HAP-1 (cell line): ENCODE results near the gene MYO16.

Experiments
- DNase-seq, 2 experiments: peaks; one replicate each; pipeline ENCODE4 v3.0.0-alpha.2; 2016 to 2020; ENCODE audit warnings: low spot score in 2 of 2
- H3K27me3 ChIP-seq: fragments of 250-450 bp; sonication (Bioruptor Pico); 2 replicates; pipeline ENCODE4 v1.5.1; 2020; ENCODE audit warnings: low read depth, mild to moderate bottlenecking, moderate library complexity
- H3K36me3 ChIP-seq: fragments of 250-450 bp; sonication (Bioruptor Pico); replicated peaks from 2 replicates; pipeline ENCODE4 v1.5.1; 2020; ENCODE audit warnings: mild to moderate bottlenecking
- H3K4me1 ChIP-seq: fragments of 250-450 bp; sonication (Bioruptor Pico); 2 replicates; pipeline ENCODE4 v1.5.1; 2020; ENCODE audit warnings: mild to moderate bottlenecking
- H3K4me3 ChIP-seq: fragments of 250-450 bp; sonication (Bioruptor Pico); 2 replicates; pipeline ENCODE4 v1.5.1; 2020; ENCODE audit warnings: mild to moderate bottlenecking, moderate library complexity
- H3K9me3 ChIP-seq: fragments of 250-450 bp; sonication (Bioruptor Pico); 2 replicates; pipeline ENCODE4 v1.5.1; 2020; ENCODE audit warnings: mild to moderate bottlenecking, moderate library complexity
- in situ Hi-C: fragments of 300-500 bp; cut with MboI; formaldehyde crosslinking; loops from 3 replicates; pipeline ENCODE4 v1.14.3; 2020; ENCODE audit warnings: low sequenced_read_pairs, inconsistent platforms, mixed read lengths

Gene MYO16

DNA sequence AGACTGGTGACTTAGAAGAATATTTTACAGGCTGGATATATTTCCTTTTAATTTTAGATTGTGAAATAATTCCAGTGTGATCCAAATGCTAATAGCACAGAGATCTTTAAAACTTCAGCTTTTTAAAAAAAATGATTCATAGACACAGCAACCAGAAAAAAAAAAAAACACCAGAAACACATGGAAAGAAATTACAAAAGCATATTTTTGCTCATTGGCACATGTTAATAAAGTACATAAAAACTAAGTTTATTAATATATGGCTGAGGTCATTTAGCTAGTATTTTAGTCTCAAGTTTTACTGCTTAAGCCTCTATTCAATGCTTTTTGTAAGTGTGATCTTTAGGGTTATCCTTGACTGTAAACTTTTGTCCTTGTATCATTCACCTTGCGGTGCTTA lies 577 bp downstream of the MYO16 start:
- in situ Hi-C loops = no loop called here
- Histone ChIP-seq H3K4me3 (no peak overlapping the region), H3K36me3 (no peaks in the 10 kb centered on the region), H3K4me1 (no peaks in the 10 kb centered on the region), H3K27me3 (no peaks in the 10 kb centered on the region), H3K9me3 (no peaks in the 10 kb centered on the region)
- no peak for DNase-seq

- H3K9me3 ChIP-seq = no peaks in the 10 kb centered on the region
- no peak overlapping the region for H3K4me3 ChIP-seq
- no peaks in the 10 kb centered on the region for H3K27me3 ChIP-seq
- H3K36me3 ChIP-seq = no peaks in the 10 kb centered on the region
- in situ Hi-C loops = no loop called here
- H3K4me1 ChIP-seq = no peaks in the 10 kb centered on the region
- DNase-seq = no peak
These were observed 3.3 kb downstream of the MYO16 start for GRCh38 chr13:108632649-108633167.

GRCh38 chr13:108638901-108639300 lies 9.5 kb downstream of the MYO16 start:
- H3K4me3 ChIP-seq = no peak overlapping the region
- in situ Hi-C loops = no loop called here
- H3K36me3 ChIP-seq = no peaks in the 10 kb centered on the region
- no peak for DNase-seq
- H3K9me3 ChIP-seq = no peaks in the 10 kb centered on the region
- no peaks in the 10 kb centered on the region for H3K4me1 ChIP-seq
- no peaks in the 10 kb centered on the region for H3K27me3 ChIP-seq

DNA sequence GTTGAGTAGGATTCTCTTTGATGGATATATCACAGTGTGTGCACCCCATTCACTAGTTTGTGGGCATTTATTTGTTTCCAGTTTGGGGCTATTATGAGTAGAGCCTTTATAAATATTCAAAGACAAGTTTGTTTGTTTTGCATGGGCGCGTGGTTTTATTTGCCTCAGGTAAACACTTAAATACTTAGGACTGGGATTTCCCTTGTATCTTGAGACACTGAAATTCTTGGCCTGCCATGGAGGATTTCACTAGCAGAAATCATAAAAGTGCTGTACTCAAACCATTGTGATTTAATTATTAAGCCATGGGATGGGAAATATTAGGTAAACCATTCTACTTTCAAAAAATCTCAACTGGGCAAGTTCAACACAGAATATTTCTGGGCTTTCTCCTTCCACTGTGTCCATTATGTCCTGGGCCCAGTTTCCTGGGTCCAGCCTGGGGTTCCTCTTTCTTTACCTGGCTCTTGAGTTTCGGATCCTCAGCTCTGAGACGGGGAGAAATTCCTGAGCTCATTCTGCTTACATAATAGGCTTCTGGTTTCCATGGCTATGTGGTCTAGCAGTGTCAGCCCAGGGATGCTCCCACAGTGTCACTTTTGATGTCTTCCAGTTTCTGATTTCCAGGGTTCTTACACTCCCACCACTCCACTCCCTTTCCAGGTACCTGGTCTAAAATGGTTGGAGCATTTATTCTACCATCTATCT lies 14.4 kb downstream of the MYO16 start:
- in situ Hi-C loops = no loop called here
- Histone ChIP-seq H3K36me3 (no peaks in the 10 kb centered on the region), H3K4me3 (no peak overlapping the region), H3K9me3 (no peaks in the 10 kb centered on the region), H3K27me3 (no peaks in the 10 kb centered on the region), H3K4me1 (no peaks in the 10 kb centered on the region)
- no peak for DNase-seq

DNA sequence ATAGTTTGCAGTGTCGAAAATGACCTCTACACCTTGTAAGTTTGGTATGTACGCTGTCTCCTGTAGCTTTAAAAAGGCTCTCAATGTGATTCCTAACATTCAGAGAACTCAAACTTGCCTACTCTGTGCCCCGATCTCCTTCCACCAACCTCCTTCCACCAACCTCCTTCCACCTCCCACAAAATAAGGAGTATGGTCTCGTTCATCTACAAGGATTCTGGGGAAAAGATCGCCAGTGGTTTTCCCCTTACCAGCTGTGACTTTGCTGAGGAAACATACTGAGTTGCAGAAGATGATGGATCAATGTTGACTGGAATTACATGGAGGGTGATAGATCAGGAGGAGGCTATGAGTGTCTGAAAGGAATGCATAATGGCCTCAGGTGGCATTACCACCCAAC lies 16.0 kb downstream of the MYO16 start:
- H3K27me3 ChIP-seq = no peaks in the 10 kb centered on the region
- H3K36me3 ChIP-seq = no peaks in the 10 kb centered on the region
- no peaks in the 10 kb centered on the region for H3K9me3 ChIP-seq
- no peaks in the 10 kb centered on the region for H3K4me1 ChIP-seq
- no peak for DNase-seq
- H3K4me3 ChIP-seq = no peak overlapping the region
- in situ Hi-C loops = no loop called here

DNA sequence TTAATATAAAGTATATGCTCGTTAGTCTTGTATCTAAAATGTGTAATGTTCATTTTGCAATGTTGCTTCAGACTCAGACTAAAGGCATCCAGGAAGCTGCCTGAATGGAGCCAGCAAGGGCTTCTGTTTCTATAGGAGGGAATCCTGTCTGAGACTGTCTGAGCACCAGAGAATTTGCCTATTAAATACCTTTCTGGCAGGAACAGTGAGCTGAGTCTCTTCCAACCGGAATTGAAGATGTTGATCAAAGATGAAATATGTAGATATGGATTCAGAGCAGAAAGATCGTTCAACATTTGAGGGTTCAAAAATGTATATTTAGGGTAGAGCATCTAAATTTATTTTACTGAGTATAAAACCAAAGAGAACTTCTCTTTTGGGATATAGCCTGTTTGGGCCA lies 20.9 kb downstream of the MYO16 start:
- H3K4me1 ChIP-seq = no peaks in the 10 kb centered on the region
- H3K36me3 ChIP-seq = no peaks in the 10 kb centered on the region
- in situ Hi-C loops = no loop called here
- no peak overlapping the region for H3K4me3 ChIP-seq
- H3K9me3 ChIP-seq = no peaks in the 10 kb centered on the region
- DNase-seq = no peak
- H3K27me3 ChIP-seq = no peaks in the 10 kb centered on the region

GRCh38 chr13:108656742-108657141 lies 27.3 kb downstream of the MYO16 start:
- DNase-seq = no peak
- in situ Hi-C loops = no loop called here
- H3K27me3 ChIP-seq = no peaks in the 10 kb centered on the region
- H3K36me3 ChIP-seq = no peaks in the 10 kb centered on the region
- no peaks in the 10 kb centered on the region for H3K4me1 ChIP-seq
- H3K9me3 ChIP-seq = no peaks in the 10 kb centered on the region
- H3K4me3 ChIP-seq = no peak overlapping the region

DNA sequence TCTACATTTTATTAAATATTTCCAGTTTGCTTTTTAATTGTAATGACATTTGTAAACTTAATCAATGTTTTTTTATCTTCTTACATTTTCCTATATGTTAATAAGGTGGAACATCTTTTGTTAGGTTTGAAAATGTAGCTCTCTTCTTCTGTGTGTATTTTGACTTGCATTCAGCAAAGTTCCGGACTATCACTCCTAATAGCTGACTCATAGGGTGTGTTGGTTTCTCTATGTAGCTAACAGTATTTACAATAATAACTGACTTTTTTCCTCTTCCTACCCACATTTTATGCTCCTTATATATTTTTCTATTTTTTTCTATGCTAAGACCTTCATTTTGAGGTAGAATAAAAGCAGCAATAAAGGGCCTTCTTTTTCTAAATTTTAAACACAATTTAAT lies 28.1 kb downstream of the MYO16 start:
- DNase-seq = no peak
- Histone ChIP-seq H3K4me1 (no peaks in the 10 kb centered on the region), H3K9me3 (no peaks in the 10 kb centered on the region), H3K27me3 (no peaks in the 10 kb centered on the region), H3K36me3 (no peaks in the 10 kb centered on the region), H3K4me3 (no peak overlapping the region)
- in situ Hi-C loops = no loop called here

- in situ Hi-C loops = no loop called here
- no peaks in the 10 kb centered on the region for H3K9me3 ChIP-seq
- H3K36me3 ChIP-seq = no peaks in the 10 kb centered on the region
- no peaks in the 10 kb centered on the region for H3K4me1 ChIP-seq
- H3K4me3 ChIP-seq = no peak overlapping the region
- no peaks in the 10 kb centered on the region for H3K27me3 ChIP-seq
- no peak for DNase-seq
These were observed 33.1 kb downstream of the MYO16 start for GRCh38 chr13:108662528-108662927.

GRCh38 chr13:108663710-108664109 lies 34.3 kb downstream of the MYO16 start:
- Histone ChIP-seq H3K9me3 (no peaks in the 10 kb centered on the region), H3K4me3 (no peak overlapping the region), H3K4me1 (no peaks in the 10 kb centered on the region), H3K27me3 (no peaks in the 10 kb centered on the region), H3K36me3 (no peaks in the 10 kb centered on the region)
- no peak for DNase-seq
- in situ Hi-C loops = no loop called here

DNA sequence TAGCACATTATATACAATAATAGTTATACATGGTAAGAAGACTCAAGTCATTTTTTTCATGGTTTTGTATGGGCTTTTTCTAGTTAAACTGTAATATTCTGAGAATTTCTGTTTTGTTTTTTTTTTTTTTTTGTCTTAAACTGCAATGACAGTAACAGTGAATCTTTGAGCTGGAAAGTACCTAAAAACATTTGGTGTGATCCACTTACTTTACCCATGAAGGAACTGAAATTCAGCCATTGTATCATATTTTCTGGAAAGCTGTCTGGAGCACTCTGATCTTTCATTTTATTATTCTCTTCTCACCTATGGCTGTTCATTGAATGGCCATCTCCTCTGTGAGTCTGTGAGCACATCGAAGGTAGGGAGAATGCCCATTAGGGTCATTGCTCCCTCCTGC lies 37.8 kb downstream of the MYO16 start:
- Histone ChIP-seq H3K36me3 (no peaks in the 10 kb centered on the region), H3K4me1 (no peaks in the 10 kb centered on the region), H3K4me3 (no peak overlapping the region), H3K9me3 (no peaks in the 10 kb centered on the region), H3K27me3 (no peaks in the 10 kb centered on the region)
- in situ Hi-C loops = no loop called here
- no peak for DNase-seq

DNA sequence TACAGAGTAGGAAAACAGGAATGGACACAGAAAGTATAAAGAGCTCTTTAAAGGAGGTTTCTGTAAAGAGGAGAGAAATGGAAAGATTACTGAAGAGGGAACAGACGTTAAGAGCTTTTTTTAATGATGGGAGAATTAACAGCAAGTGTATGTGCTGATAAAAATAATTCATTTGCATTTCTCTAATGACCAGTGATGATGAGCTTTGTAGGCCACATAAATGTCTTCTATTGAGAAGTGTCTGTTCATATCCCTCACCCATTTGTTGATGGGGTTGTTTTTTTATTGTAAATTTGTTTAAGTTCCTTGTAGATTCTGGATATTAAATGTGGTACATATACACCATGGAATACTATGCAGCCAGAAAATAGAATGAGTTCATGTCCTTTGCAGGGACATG lies 40.0 kb downstream of the MYO16 start:
- Histone ChIP-seq H3K9me3 (no peaks in the 10 kb centered on the region), H3K27me3 (no peaks in the 10 kb centered on the region), H3K36me3 (no peaks in the 10 kb centered on the region), H3K4me3 (no peak overlapping the region), H3K4me1 (no peaks in the 10 kb centered on the region)
- no peak for DNase-seq
- in situ Hi-C loops = no loop called here

DNA sequence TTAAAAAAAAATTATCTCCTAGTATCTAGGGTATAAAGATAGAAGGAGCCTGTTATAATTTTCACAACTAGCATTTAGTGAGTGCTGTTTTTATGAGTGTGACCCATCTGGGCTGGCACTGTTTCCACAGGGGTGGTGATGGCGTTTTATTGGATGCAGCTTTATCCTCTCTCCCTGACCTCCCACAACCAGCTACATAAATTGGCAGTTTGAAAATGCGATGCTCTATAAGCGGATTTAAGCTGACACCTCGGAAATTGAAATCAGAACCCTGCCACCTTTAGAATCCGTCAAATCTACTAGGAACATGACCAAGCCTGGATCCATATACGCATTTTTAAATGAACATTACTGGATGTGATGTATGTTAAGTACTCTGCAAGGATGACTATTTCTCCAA lies 44.9 kb downstream of the MYO16 start:
- H3K4me3 ChIP-seq = no peak overlapping the region
- H3K9me3 ChIP-seq = no peaks in the 10 kb centered on the region
- H3K27me3 ChIP-seq = no peaks in the 10 kb centered on the region
- H3K36me3 ChIP-seq = no peaks in the 10 kb centered on the region
- no peaks in the 10 kb centered on the region for H3K4me1 ChIP-seq
- in situ Hi-C loops = no loop called here
- no peak for DNase-seq

- in situ Hi-C loops = no loop called here
- Histone ChIP-seq H3K4me1 (no peaks in the 10 kb centered on the region), H3K36me3 (no peaks in the 10 kb centered on the region), H3K9me3 (no peaks in the 10 kb centered on the region), H3K27me3 (no peaks in the 10 kb centered on the region), H3K4me3 (no peak overlapping the region)
- DNase-seq = no peak
These were observed 45.4 kb downstream of the MYO16 start for GRCh38 chr13:108674771-108675170.

- in situ Hi-C loops = no loop called here
These were observed 47.2 kb downstream of the MYO16 start for GRCh38 chr13:108676620-108677019.

More at GRCh38 chr13:108676620-108677019, 47.2 kb downstream of the MYO16 start:
- no peaks in the 10 kb centered on the region for H3K9me3 ChIP-seq
- H3K27me3 ChIP-seq = no peaks in the 10 kb centered on the region
- no peaks in the 10 kb centered on the region for H3K36me3 ChIP-seq
- no peak overlapping the region for H3K4me3 ChIP-seq
- DNase-seq = no peak
- no peaks in the 10 kb centered on the region for H3K4me1 ChIP-seq
